K562 (cell line): ENCODE measurements around the gene MAL. TPM values are rescaled to one million over a fixed set of nuclear protein-coding genes. Genes with fewer than 3 reads are reported as not detected.

Experiments
- ATAC-seq: fragments of 200-7000 bp; cut with Tn5 transposase; 3 replicates; pipeline ENCODE4 v1.9.1; 2020; ENCODE audit warnings: moderate library complexity
- BruUV-seq: library from RNA; stranded (reverse); fragments of 400-500 nt; replicated peaks from 2 replicates; lab custom pipeline; 2021; lab: Mats Ljungman, UMichigan
- CTCF ChIA-PET: fragments of 300-600 bp; formaldehyde crosslinking; extraction: SDS; loops from one replicate; lab custom pipeline; 2021; ENCODE audit warnings: low intra/inter-chr PET ratio; lab: Yijun Ruan, JAX
- POLR2A ChIA-PET: fragments of 300-600, 350-650 bp; sonication (Branson Sonifier 250); formaldehyde crosslinking; extraction: SDS; loops from one replicate; lab custom pipeline; 2021; ENCODE audit warnings: antibody characterized with exemption, inconsistent platforms; lab: Yijun Ruan, JAX
- DNase-seq, 4 experiments: peaks; one replicate each; pipeline versions ENCODE4 v3.0.0 to v3.0.0-alpha.2; 2011 to 2018; ENCODE audit warnings: low spot score in 3 of 4, mixed read lengths in 3 of 4; ENCODE audit errors: extremely low read depth in 1 of 4
- FAIRE-seq: peaks from 2 replicates; lab custom pipeline; 2011; peaks lifted over from hg19 to GRCh38; lab: Jason Lieb, UNC
- H2AFZ ChIP-seq: 2 replicates; pipeline ENCODE4 v1.6.0; 2011; ENCODE audit warnings: low read depth, low read length, control low read depth, inconsistent platforms
- H3K27ac ChIP-seq: fragments of 200-600 bp; 3 replicates; pipeline ENCODE4 v1.8.0; 2011; ENCODE audit warnings: low read depth, mild to moderate bottlenecking, control low read depth, inconsistent platforms, low read length, moderate library complexity, mixed read lengths; ENCODE audit errors: extremely low read depth
- H3K27me3 ChIP-seq, 2 experiments: fragments of 300-600 bp in 1 of 2; 2 replicates in 1 of 2; 3 replicates in 1 of 2; pipeline versions ENCODE4 v1.6.0 to v1.8.0; 2011; ENCODE audit warnings: inconsistent platforms in 2 of 2, low read length in 2 of 2, mild to moderate bottlenecking in 1 of 2, mixed read lengths in 1 of 2, moderate library complexity in 1 of 2; ENCODE audit not compliant: control insufficient read depth in 2 of 2, insufficient read depth in 2 of 2
- H3K36me3 ChIP-seq: fragments of 300-600 bp; 3 replicates; pipeline ENCODE4 v1.8.0; 2011; ENCODE audit warnings: mild to moderate bottlenecking, low read length, inconsistent platforms; ENCODE audit not compliant: control insufficient read depth, insufficient read depth
- H3K4me1 ChIP-seq, 2 experiments: fragments of 200-600 bp in 1 of 2; replicated peaks in 1 of 2; 2 replicates in 1 of 2; 3 replicates in 1 of 2; pipeline versions ENCODE4 v1.5.1 to v1.8.0; 2011; ENCODE audit warnings: inconsistent platforms in 2 of 2, low read length in 2 of 2, mild to moderate bottlenecking in 1 of 2, mixed read lengths in 1 of 2, moderate library complexity in 1 of 2; ENCODE audit not compliant: control insufficient read depth in 2 of 2, insufficient read depth in 2 of 2
- H3K4me2 ChIP-seq: 2 replicates; pipeline ENCODE4 v1.6.1; 2011; ENCODE audit warnings: low read length, control low read depth, inconsistent platforms, mixed read lengths; ENCODE audit not compliant: insufficient read depth
- H3K4me3 ChIP-seq: fragments of 200-600 bp; sonication (generic), shearing (Covaris generic); 2 replicates; pipeline ENCODE4 v1.5.1; 2016; ENCODE audit warnings: control low read depth, inconsistent platforms
- H3K79me2 ChIP-seq: fragments of 200-600 bp; 3 replicates; pipeline ENCODE4 v1.8.0; 2011; ENCODE audit warnings: low read length, inconsistent platforms; ENCODE audit not compliant: control insufficient read depth, insufficient read depth
- H3K9ac ChIP-seq, 2 experiments: 2 replicates each; pipeline versions ENCODE4 v1.6.0 to v1.6.1; 2011; ENCODE audit warnings: low read depth in 2 of 2, low read length in 2 of 2, control low read depth in 1 of 2, inconsistent platforms in 1 of 2, mild to moderate bottlenecking in 1 of 2, mixed read lengths in 1 of 2; ENCODE audit not compliant: insufficient read depth in 1 of 2
- H3K9me1 ChIP-seq: one replicate; pipeline ENCODE4 v1.6.0; 2011; ENCODE audit warnings: inconsistent platforms, mild to moderate bottlenecking, low read length, moderate library complexity; ENCODE audit not compliant: control insufficient read depth, insufficient read depth
- H3K9me3 ChIP-seq: replicated peaks from 2 replicates; pipeline ENCODE4 v1.5.1; 2011; ENCODE audit warnings: low read depth, low read length, inconsistent platforms; ENCODE audit not compliant: control insufficient read depth, insufficient read depth
- H4K20me1 ChIP-seq: replicated peaks from 2 replicates; pipeline ENCODE4 v1.6.1; 2011; ENCODE audit warnings: low read length, inconsistent platforms, mixed read lengths; ENCODE audit not compliant: control insufficient read depth, insufficient read depth
- CREM ChIP-seq: IDR thresholded peaks from 2 replicates; pipeline ENCODE4 v1.6.1; 2014; ENCODE audit warnings: antibody characterized with exemption, low read depth
- KDM2B ChIP-seq: fragments of 250-450 bp; sonication (Bioruptor Pico); IDR thresholded peaks from 2 replicates; pipeline ENCODE4 v1.8.0; 2021; ENCODE audit warnings: mild to moderate bottlenecking, moderate library complexity
- POLR2A ChIP-seq: fragments of 450-650 bp; conservative IDR thresholded peaks from 2 replicates; pipeline ENCODE4 v1.6.1; 2016
- SAP30 ChIP-seq: fragments of 200-600 bp; sonication (generic); IDR thresholded peaks from 2 replicates; pipeline ENCODE4 v1.6.1; 2012; ENCODE audit warnings: borderline replicate concordance, low read depth, mild to moderate bottlenecking, moderate library complexity, low read length, control low read depth, inconsistent platforms; ENCODE audit not compliant: insufficient read depth, poor library complexity, severe bottlenecking
- WGBS: fragments of 100-300 bp; shearing (Covaris generic); methylation state at CpG from one replicate; pipeline ENCODE4 v1.1.6; 2016; ENCODE audit warnings: low coverage, mixed read lengths; ENCODE audit not compliant: insufficient coverage; ENCODE audit errors: missing lambda C conversion rate; 5-methylcytosine and 5-hydroxymethylcytosine counted together
- in situ Hi-C: fragments of 300-500 bp; cut with MboI; formaldehyde crosslinking; loops from 4 replicates; pipeline ENCODE4 v1.15.0; 2018; ENCODE audit warnings: inconsistent platforms, mixed read lengths
- intact Hi-C: fragments of 100-400 bp; cut with micrococcal nuclease; formaldehyde crosslinking; loops from 2 replicates; pipeline ENCODE4 v1.14.2; 2022
- polyA plus RNA-seq, 8 experiments: library from polyadenylated mRNA; depleted of rRNA in 4 of 8; stranded (reverse) in 5 of 8; unstranded in 3 of 8; fragments of >200 nt; fragmentation: Nextera tagmentation in 2 of 8; fragmentation: Illumina TruSeq in 1 of 8; extraction: Ambion mirVana in 2 of 8; extraction: Trizol in 1 of 8; gene quantifications; 2 replicates each; pipeline versions ENCODE4 v1.2.1 to v1.2.3, GENCODE V29; 2011 to 2014; ENCODE audit warnings: inconsistent platforms in 1 of 8, missing spikeins in 1 of 8
- total RNA-seq, 7 experiments: library from RNA; depleted of rRNA in 6 of 7; stranded (reverse); fragments of >200 nt in 6 of 7; fragmentation: Illumina TruSeq in 2 of 7; extraction: Trizol in 2 of 7; gene quantifications; 2 replicates each; pipeline versions ENCODE4 v1.2.1 to v1.2.3, GENCODE V29; 2011 to 2021; ENCODE audit warnings: low replicate concordance in 1 of 7
- TF ChIP-seq, protein P1 (sequence below): fragments of 250-450 bp; sonication (Bioruptor Pico); IDR thresholded peaks from 2 replicates; pipeline ENCODE4 v1.8.0; 2022; ENCODE audit warnings: inconsistent platforms
- TF ChIP-seq, protein P2 (sequence below): IDR thresholded peaks from 2 replicates; pipeline ENCODE4 v1.6.1; 2014; ENCODE audit warnings: antibody characterized with exemption

MAL gene
- total and polyA plus RNA-seq, 9 of the 15 experiments (the other 6 are each of a cell fraction or from before 2014, with no cell fraction given) = not detected

DNA sequence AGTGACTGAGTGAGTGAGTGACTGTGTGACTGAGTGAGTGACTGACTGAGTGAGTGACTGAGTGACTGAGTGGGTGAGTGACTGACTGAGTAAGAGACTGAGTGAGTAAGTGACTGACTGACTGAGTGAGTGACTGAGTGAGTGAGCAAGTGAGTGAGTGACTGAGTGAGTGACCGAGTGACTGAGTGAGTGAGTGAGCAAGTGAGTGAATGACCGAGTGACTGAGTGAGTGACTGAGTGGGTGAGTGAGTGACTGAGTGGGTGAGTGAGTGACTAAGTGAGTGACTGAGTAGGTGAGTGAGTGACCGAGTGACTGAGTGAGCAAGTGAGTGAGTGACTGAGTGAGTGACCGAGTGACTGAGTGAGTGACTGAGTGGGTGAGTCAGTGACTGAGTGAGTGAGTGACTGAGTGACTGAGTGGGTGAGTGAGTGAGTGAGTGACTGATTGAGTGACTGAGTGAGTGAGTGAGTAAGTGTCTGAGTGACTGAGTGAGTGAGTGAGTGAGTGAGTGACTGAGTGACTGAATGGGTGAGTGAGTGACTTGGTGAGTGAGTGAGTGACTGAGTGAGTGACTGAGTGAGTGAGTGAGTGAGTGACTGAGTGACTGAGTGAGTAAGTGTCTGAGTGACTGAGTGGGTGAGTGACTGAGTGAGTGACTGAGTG lies 13.3 kb downstream of the MAL start:
- H3K4me2 ChIP-seq = no peak overlapping the region
- 0% methylated on average over 4 of the region's 4 CpGs for WGBS
- H3K9me1 ChIP-seq = no peaks in the 10 kb centered on the region
- H3K9ac ChIP-seq = no peak overlapping the region
- intact Hi-C loops = no loop called here
- ATAC-seq (no peak), DNase-seq (no peak), FAIRE-seq (no peak)
- H3K4me1 ChIP-seq = no peaks in the 10 kb centered on the region
- H3K4me3 ChIP-seq = no peak overlapping the region
- no peak overlapping the region for H2AFZ ChIP-seq
- no peak overlapping the region for H3K27ac ChIP-seq
- POLR2A ChIA-PET = no interaction called here
- H3K9me3 ChIP-seq = no peaks in the 10 kb centered on the region
- CTCF ChIA-PET = no interaction called here
- H3K36me3 ChIP-seq = no peaks in the 10 kb centered on the region
- no peak for TF ChIP-seq SAP30
- TF ChIP-seq, protein P1, sequence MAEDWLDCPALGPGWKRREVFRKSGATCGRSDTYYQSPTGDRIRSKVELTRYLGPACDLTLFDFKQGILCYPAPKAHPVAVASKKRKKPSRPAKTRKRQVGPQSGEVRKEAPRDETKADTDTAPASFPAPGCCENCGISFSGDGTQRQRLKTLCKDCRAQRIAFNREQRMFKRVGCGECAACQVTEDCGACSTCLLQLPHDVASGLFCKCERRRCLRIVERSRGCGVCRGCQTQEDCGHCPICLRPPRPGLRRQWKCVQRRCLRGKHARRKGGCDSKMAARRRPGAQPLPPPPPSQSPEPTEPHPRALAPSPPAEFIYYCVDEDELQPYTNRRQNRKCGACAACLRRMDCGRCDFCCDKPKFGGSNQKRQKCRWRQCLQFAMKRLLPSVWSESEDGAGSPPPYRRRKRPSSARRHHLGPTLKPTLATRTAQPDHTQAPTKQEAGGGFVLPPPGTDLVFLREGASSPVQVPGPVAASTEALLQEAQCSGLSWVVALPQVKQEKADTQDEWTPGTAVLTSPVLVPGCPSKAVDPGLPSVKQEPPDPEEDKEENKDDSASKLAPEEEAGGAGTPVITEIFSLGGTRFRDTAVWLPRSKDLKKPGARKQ = no peak
- no peak for TF ChIP-seq POLR2A
- TF ChIP-seq CREM = no peak
- TF ChIP-seq, protein P2, sequence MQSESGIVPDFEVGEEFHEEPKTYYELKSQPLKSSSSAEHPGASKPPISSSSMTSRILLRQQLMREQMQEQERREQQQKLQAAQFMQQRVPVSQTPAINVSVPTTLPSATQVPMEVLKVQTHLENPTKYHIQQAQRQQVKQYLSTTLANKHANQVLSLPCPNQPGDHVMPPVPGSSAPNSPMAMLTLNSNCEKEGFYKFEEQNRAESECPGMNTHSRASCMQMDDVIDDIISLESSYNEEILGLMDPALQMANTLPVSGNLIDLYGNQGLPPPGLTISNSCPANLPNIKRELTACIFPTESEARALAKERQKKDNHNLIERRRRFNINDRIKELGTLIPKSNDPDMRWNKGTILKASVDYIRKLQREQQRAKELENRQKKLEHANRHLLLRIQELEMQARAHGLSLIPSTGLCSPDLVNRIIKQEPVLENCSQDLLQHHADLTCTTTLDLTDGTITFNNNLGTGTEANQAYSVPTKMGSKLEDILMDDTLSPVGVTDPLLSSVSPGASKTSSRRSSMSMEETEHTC = no peak
- no peak for TF ChIP-seq KDM2B (CRISPR knock-in tag)
- no TSS peak for BruUV-seq
- H3K27me3 ChIP-seq = peaks cover 6 to 26% of the 10 kb centered on the region in 2 experiments; a peak in 3 of 5 replicates
- in situ Hi-C loops = no loop called here
- H3K79me2 ChIP-seq = no peaks in the 10 kb centered on the region
- no peaks in the 10 kb centered on the region for H4K20me1 ChIP-seq
